ENCODE results near the gene SLFN5.

The SLFN5 gene

DNA sequence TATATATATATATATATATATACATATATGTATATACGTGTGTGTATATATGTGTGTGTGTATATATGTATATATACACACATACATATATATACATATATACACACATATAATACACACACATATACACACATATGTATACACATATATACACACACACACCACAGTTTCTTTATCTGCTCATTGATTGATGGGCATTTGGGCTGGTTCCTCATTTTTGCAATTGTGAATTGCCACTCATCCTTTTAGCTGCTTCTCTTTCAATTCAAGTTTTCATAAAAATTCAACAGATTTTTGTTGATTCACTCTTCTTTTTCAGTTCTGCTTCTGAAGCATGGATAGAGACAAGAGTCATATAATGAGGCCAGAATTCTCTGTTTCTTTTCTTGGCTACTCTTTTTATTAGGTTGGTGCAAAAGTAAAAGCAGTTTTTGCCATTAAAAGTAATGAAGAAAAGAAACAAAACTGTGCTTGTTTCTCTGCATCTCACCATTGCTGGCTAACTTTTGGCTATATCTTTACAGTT lies 44.5 kb downstream of the SLFN5 start (continued):
- TF ChIP-seq POU6F1 (CRISPR knock-in tag; IDR thresholded peaks at IDR 0.05; ENCODE audit: borderline replicate concordance, low read depth), result no peak
- TF ChIP-seq ZNF8 (CRISPR knock-in tag; IDR thresholded peaks at IDR 0.05), result no peak
- no peak for TF ChIP-seq BACH2 (CRISPR knock-in tag; IDR thresholded peaks at IDR 0.05; ENCODE audit: borderline replicate concordance)
- no peak for TF ChIP-seq ZFP30 (CRISPR knock-in tag; IDR thresholded peaks at IDR 0.05)

DNA sequence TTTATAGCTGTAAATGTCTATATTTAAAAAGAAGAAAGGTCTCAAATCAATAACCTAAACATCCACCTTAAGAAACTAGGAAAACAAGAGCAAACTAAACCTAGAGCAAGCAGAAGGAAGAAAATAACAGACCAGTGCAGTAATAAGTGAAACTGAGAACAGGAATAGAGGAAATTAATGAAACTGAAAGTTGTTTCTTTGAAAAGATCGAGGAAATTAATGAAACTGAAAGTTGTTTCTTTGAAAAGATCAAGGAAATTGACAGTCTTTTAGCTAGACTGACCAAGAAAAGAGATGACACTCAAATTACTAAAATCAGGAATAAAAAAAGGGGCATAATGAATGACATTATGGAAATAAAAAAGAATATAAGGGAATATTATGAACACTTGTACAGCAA lies 46.4 kb downstream of the SLFN5 start:
- no peak for ATAC-seq
- TF ChIP-seq POU6F1 (CRISPR knock-in tag; IDR thresholded peaks at IDR 0.05; ENCODE audit: borderline replicate concordance, low read depth) (no peak), GLIS3 (CRISPR knock-in tag; IDR thresholded peaks at IDR 0.05) (no peak), ZFP30 (CRISPR knock-in tag; IDR thresholded peaks at IDR 0.05) (no peak), OSR1 (CRISPR knock-in tag; IDR thresholded peaks at IDR 0.05) (no peak), CSRNP3 (CRISPR knock-in tag; IDR thresholded peaks at IDR 0.05) (no peak), ZNF70 (CRISPR knock-in tag; IDR thresholded peaks at IDR 0.05) (no peak), PATZ1 (CRISPR knock-in tag; IDR thresholded peaks at IDR 0.05; ENCODE audit: borderline replicate concordance) (no peak), ISL1 (CRISPR knock-in tag; IDR thresholded peaks at IDR 0.05) (no peak), ESRRG (CRISPR knock-in tag; IDR thresholded peaks at IDR 0.05) (no peak), TCF4 (CRISPR knock-in tag; IDR thresholded peaks at IDR 0.05; ENCODE audit: borderline replicate concordance) (no peak), PPARA (CRISPR knock-in tag; IDR thresholded peaks at IDR 0.05; ENCODE audit: borderline replicate concordance) (no peak), ARNTL (CRISPR knock-in tag; IDR thresholded peaks at IDR 0.05; ENCODE audit: borderline replicate concordance, low read depth) (no peak), ZC3H10 (CRISPR knock-in tag; IDR thresholded peaks at IDR 0.05) (no peak), ZNF565 (CRISPR knock-in tag; conservative IDR thresholded peaks at IDR 0.05; ENCODE audit: low read depth) (no peak), RARB (CRISPR knock-in tag; IDR thresholded peaks at IDR 0.05) (no peak)
- TF ChIP-seq, protein P1, sequence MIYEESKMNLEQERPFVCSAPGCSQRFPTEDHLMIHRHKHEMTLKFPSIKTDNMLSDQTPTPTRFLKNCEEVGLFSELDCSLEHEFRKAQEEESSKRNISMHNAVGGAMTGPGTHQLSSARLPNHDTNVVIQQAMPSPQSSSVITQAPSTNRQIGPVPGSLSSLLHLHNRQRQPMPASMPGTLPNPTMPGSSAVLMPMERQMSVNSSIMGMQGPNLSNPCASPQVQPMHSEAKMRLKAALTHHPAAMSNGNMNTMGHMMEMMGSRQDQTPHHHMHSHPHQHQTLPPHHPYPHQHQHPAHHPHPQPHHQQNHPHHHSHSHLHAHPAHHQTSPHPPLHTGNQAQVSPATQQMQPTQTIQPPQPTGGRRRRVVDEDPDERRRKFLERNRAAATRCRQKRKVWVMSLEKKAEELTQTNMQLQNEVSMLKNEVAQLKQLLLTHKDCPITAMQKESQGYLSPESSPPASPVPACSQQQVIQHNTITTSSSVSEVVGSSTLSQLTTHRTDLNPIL (CRISPR knock-in tag; IDR thresholded peaks at IDR 0.05; ENCODE audit: low read depth), result no peak

- no peak for ATAC-seq
- TF ChIP-seq, protein P2, sequence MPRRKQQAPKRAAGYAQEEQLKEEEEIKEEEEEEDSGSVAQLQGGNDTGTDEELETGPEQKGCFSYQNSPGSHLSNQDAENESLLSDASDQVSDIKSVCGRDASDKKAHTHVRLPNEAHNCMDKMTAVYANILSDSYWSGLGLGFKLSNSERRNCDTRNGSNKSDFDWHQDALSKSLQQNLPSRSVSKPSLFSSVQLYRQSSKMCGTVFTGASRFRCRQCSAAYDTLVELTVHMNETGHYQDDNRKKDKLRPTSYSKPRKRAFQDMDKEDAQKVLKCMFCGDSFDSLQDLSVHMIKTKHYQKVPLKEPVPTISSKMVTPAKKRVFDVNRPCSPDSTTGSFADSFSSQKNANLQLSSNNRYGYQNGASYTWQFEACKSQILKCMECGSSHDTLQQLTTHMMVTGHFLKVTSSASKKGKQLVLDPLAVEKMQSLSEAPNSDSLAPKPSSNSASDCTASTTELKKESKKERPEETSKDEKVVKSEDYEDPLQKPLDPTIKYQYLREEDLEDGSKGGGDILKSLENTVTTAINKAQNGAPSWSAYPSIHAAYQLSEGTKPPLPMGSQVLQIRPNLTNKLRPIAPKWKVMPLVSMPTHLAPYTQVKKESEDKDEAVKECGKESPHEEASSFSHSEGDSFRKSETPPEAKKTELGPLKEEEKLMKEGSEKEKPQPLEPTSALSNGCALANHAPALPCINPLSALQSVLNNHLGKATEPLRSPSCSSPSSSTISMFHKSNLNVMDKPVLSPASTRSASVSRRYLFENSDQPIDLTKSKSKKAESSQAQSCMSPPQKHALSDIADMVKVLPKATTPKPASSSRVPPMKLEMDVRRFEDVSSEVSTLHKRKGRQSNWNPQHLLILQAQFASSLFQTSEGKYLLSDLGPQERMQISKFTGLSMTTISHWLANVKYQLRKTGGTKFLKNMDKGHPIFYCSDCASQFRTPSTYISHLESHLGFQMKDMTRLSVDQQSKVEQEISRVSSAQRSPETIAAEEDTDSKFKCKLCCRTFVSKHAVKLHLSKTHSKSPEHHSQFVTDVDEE (CRISPR knock-in tag; IDR thresholded peaks at IDR 0.05), result no peak
- no peak for TF ChIP-seq ZNF565 (CRISPR knock-in tag; conservative IDR thresholded peaks at IDR 0.05; ENCODE audit: low read depth)
- TF ChIP-seq ZFP3 (CRISPR knock-in tag; IDR thresholded peaks at IDR 0.05), result no peak
- TF ChIP-seq SNAI2 (CRISPR knock-in tag; IDR thresholded peaks at IDR 0.05), result no peak
- no peak for TF ChIP-seq ZC3H10 (CRISPR knock-in tag; IDR thresholded peaks at IDR 0.05)
- TF ChIP-seq TOX (CRISPR knock-in tag; IDR thresholded peaks at IDR 0.05; ENCODE audit: borderline replicate concordance), result no peak
Measured at GRCh38 chr17:35291802-35292201, 48.9 kb downstream of the SLFN5 start.

Measured in SK-N-SH treated with all-trans-retinoic acid at 6 μM for 48 hours (cell line).